ENCODE measurements around the gene RASA2. TPM values are rescaled to one million over a fixed set of nuclear protein-coding genes. Genes with fewer than 3 reads are reported as not detected.

The RASA2 gene
- total and polyA plus RNA-seq, 2 of the 8 experiments (the other 6 are each of a cell fraction or from before 2014, with no cell fraction given): 3.5 to 15.9 TPM

- no peaks in the 10 kb centered on the region for H3K79me1 ChIP-seq (ENCODE audit: low read depth, low read length)
- peak overlapping the region; percentile 53; the same call in 1 of the 2 replicates for H3K18ac ChIP-seq (ENCODE audit: extremely low read depth, low read length)
- ChIA-PET CTCF (ENCODE audit: partially characterized antibody) (interaction anchor here (0.6 to 2.0 kb wide), 2 partner anchors 25 to 300 kb away, joined by 3 to 4 read pairs; no protein-coding TSS in a partner anchor), POLR2A (ENCODE audit: partially characterized antibody) (interaction anchor here (1.1 to 1.3 kb wide), 2 partner anchors 13 to 217 kb away, joined by 3 read pairs; no protein-coding TSS in a partner anchor)
- H2BK15ac ChIP-seq (ENCODE audit: low read length): no peak overlapping the region
- no peak overlapping the region for H4K8ac ChIP-seq (ENCODE audit: extremely low read depth, insufficient read depth, low read length)
- H2BK12ac ChIP-seq (ENCODE audit: low read depth, low read length): no peak overlapping the region
- DNase-seq (ENCODE audit: low read depth in 1 of 2, low spot score in 2 of 2) (no peak), FAIRE-seq (no peak)
- peak overlapping the region; percentile 93 to 100 for H3K4me2 ChIP-seq (ENCODE audit: insufficient read depth in 1 of 2, low read depth in 2 of 2, low read length in 2 of 2)
- no peak overlapping the region for H2AFZ ChIP-seq (ENCODE audit: low read length)
- no peak overlapping the region for H3K14ac ChIP-seq (ENCODE audit: insufficient read length)
- 41% methylated on average over 9 of the region's 9 CpGs; no CpG with 5 or more reads in 1 of the 2 experiments for WGBS, 2 experiments (ENCODE audit: extremely low coverage in 1 of 2, insufficient coverage in 1 of 2, insufficient read length in 1 of 2, insufficient replicate concordance in 2 of 2, low coverage in 1 of 2, low lambda C conversion rate in 2 of 2, missing lambda C conversion rate in 1 of 2)
- peaks cover 0 to 10% (median 3%) of the 10 kb centered on the region in 4 experiments; a peak in 4 of 7 replicates for H3K4me1 ChIP-seq (replicated peaks in 1 of 4; ENCODE audit: control insufficient read depth in 3 of 4, insufficient read depth in 4 of 4, low read length in 3 of 4)
- no peak overlapping the region for H2BK5ac ChIP-seq (ENCODE audit: low read depth, low read length)
- peaks cover 1 to 34% (median 25%) of the 10 kb centered on the region in 4 experiments for H3K27me3 ChIP-seq (replicated peaks in 1 of 4; ENCODE audit: control insufficient read depth in 3 of 4, extremely low read depth in 1 of 4, insufficient read depth in 3 of 4, low read length in 3 of 4)
- no peak overlapping the region for H4K91ac ChIP-seq (replicated peaks; ENCODE audit: insufficient read length, low read length)
- no peaks in the 10 kb centered on the region for H3K36me3 ChIP-seq (ENCODE audit: control insufficient read depth in 2 of 4, insufficient read depth in 4 of 4, low read length in 3 of 4)
- no peak overlapping the region for H3K56ac ChIP-seq (replicated peaks; ENCODE audit: insufficient read length, low read depth, low read length)
- no peak overlapping the region for H3K27ac ChIP-seq (ENCODE audit: low read depth, low read length)
- no peak overlapping the region for H2BK120ac ChIP-seq (replicated peaks; ENCODE audit: low read depth, low read length)
- H3K23me2 ChIP-seq (ENCODE audit: low read depth, low read length): peaks cover 9% of the 10 kb centered on the region; the same call in 1 of the 2 replicates
- H2BK20ac ChIP-seq (ENCODE audit: low read length): no peak overlapping the region
- H3K79me2 ChIP-seq (ENCODE audit: control insufficient read depth in 1 of 2, insufficient read depth in 2 of 2, low read length in 2 of 2): no peaks in the 10 kb centered on the region
- no peak overlapping the region for H3K4ac ChIP-seq (replicated peaks; ENCODE audit: insufficient read length, low read depth, low read length)
- no peak overlapping the region for H3K23ac ChIP-seq (ENCODE audit: insufficient read length)
- H4K5ac ChIP-seq (ENCODE audit: insufficient read length, low read depth, low read length): no peak overlapping the region
- no peak overlapping the region for H2AK5ac ChIP-seq (ENCODE audit: low read depth, low read length)
- 0 out of 7 replicates have a peak overlapping the region, but pooled peaks of 1 of the 4 experiments have one; percentile 22 for H3K9ac ChIP-seq (replicated peaks in 1 of 4; ENCODE audit: extremely low read depth in 1 of 4, low read depth in 3 of 4, low read length in 3 of 4)
- peak overlapping the region; percentile 68 to 82 (median 72) for H3K4me3 ChIP-seq (ENCODE audit: extremely low read depth in 1 of 4, insufficient read depth in 2 of 4, low read depth in 3 of 4, low read length in 4 of 4)
- no peaks in the 10 kb centered on the region for H4K20me1 ChIP-seq (replicated peaks in 1 of 2; ENCODE audit: control insufficient read depth in 1 of 2, insufficient read depth in 2 of 2, low read length in 2 of 2)
- no peaks in the 10 kb centered on the region for H3K9me3 ChIP-seq (ENCODE audit: insufficient read depth in 2 of 2, low read depth in 1 of 2, low read length in 1 of 2)
- no peak for TF ChIP-seq TBP (IDR thresholded peaks at IDR 0.05; ENCODE audit: low read depth, low read length)
- TF ChIP-seq, protein P1, sequence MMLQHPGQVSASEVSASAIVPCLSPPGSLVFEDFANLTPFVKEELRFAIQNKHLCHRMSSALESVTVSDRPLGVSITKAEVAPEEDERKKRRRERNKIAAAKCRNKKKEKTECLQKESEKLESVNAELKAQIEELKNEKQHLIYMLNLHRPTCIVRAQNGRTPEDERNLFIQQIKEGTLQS (IDR thresholded peaks at IDR 0.05; ENCODE audit: insufficient read depth, low read depth, low read length): no peak
- no peak for TF ChIP-seq JUN (IDR thresholded peaks at IDR 0.05; ENCODE audit: low read depth, low read length)
- no peak for TF ChIP-seq EP300 (IDR thresholded peaks at IDR 0.05; ENCODE audit: borderline replicate concordance in 1 of 2, low read depth in 2 of 2, low read length in 2 of 2)
- TF ChIP-seq KDM4A (IDR thresholded peaks at IDR 0.05; ENCODE audit: low read depth, low read length, severe bottlenecking): no peak
- no peak for TF ChIP-seq YY1 (IDR thresholded peaks at IDR 0.05; ENCODE audit: low read depth, low read length)
- TF ChIP-seq SRF (IDR thresholded peaks at IDR 0.05; ENCODE audit: low read depth, low read length): no peak
- no peak for TF ChIP-seq SP4 (IDR thresholded peaks at IDR 0.05; ENCODE audit: low read length)
- TF ChIP-seq NRF1 (IDR thresholded peaks at IDR 0.05; ENCODE audit: low read depth, low read length): no peak
- no peak for TF ChIP-seq SIN3A (conservative IDR thresholded peaks at IDR 0.05 in 1 of 2, IDR thresholded peaks at IDR 0.05 in 1 of 2; ENCODE audit: low read depth in 1 of 2, low read length in 2 of 2)
- TF ChIP-seq KDM1A (IDR thresholded peaks at IDR 0.05; ENCODE audit: borderline replicate concordance, low read length): no peak
- no peak for TF ChIP-seq CBX5 (IDR thresholded peaks at IDR 0.05; ENCODE audit: low read depth, low read length)
- TF ChIP-seq TCF12 (IDR thresholded peaks at IDR 0.05; ENCODE audit: low read depth, low read length): no peak
- no peak for TF ChIP-seq SIRT6 (IDR thresholded peaks at IDR 0.05; ENCODE audit: low read length)
These were observed 173.8 kb downstream of the RASA2 start for GRCh38 chr3:141660614-141660947.

Measured in H1 (cell line).